ENCODE results near the gene ABCE1. TPM values are rescaled to one million over a fixed set of nuclear protein-coding genes. Genes with fewer than 3 reads are reported as not detected.

Gene ABCE1
- total RNA-seq, 4 donors from 2014 or later, result 53.5 to 78.0 (median 64.7) TPM

DNA sequence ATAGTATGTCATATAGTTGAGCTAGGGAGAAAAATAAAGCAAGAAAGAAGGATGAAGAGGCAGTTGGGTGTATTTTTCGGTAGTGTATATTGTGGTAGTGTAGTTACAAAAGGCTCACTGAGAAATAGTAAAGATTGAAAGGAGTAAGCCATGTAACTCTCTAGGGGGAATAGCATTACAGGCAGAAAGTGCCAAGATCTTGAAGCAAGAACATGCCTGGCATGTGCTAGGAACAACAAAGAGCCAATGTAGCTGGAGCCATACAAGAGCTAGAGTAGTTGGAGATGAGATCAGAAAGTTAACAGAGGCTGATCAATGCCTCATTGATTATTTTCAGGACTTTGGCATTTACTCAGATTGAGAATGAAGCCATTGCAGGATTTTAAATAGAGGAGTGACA, 3.0 kb downstream of the ABCE1 start:
- no peak for TF ChIP-seq EP300 (IDR thresholded peaks at IDR 0.05)
- TF ChIP-seq, protein P1, sequence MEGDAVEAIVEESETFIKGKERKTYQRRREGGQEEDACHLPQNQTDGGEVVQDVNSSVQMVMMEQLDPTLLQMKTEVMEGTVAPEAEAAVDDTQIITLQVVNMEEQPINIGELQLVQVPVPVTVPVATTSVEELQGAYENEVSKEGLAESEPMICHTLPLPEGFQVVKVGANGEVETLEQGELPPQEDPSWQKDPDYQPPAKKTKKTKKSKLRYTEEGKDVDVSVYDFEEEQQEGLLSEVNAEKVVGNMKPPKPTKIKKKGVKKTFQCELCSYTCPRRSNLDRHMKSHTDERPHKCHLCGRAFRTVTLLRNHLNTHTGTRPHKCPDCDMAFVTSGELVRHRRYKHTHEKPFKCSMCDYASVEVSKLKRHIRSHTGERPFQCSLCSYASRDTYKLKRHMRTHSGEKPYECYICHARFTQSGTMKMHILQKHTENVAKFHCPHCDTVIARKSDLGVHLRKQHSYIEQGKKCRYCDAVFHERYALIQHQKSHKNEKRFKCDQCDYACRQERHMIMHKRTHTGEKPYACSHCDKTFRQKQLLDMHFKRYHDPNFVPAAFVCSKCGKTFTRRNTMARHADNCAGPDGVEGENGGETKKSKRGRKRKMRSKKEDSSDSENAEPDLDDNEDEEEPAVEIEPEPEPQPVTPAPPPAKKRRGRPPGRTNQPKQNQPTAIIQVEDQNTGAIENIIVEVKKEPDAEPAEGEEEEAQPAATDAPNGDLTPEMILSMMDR (IDR thresholded peaks at IDR 0.05), result no peak
- no peak for TF ChIP-seq POLR2A (IDR thresholded peaks at IDR 0.05)
- H3K4me1 ChIP-seq, result peaks cover 0 to 68% (median 38%) of the 10 kb centered on the region in 4 donors
- H3K36me3 ChIP-seq, result peaks cover 0 to 18% (median 0%) of the 10 kb centered on the region in 3 donors
- H3K27me3 ChIP-seq, result no peaks in the 10 kb centered on the region
- H3K9me3 ChIP-seq, result no peaks in the 10 kb centered on the region
- H3K4me3 ChIP-seq, result no peak overlapping the region
- 76 to 84% methylated on average over 1 of the region's 1 CpG for WGBS, 2 donors
- H3K27ac ChIP-seq, result no peak overlapping the region
- no peak for DNase-seq (ENCODE audit: low spot score in 2 of 2)

DNA sequence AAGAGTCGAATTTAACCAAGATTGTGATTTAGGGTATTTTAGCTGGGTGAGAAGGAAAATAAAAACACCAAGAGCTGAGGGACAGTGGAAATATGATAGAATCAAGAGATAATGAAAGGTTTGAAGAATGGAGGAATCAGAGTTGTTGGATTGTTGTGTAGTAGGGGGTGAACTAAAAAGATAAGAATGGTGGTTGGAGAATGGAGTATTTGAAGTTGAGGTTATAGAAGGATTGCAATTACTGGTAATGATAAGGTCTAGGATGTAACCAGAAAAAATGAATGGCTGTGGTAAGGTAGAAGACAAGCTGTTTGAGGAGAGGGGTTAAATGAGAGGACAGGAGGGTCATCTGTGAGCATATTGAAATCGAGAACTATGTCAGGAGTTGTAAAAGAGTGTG, 4.5 kb downstream of the ABCE1 start:
- Histone ChIP-seq H3K27ac (no peak overlapping the region), H3K9me3 (no peaks in the 10 kb centered on the region), H3K4me1 (peaks cover 0 to 53% (median 27%) of the 10 kb centered on the region in 4 donors), H3K4me3 (no peak overlapping the region), H3K27me3 (no peaks in the 10 kb centered on the region), H3K36me3 (peaks cover 0 to 32% (median 0%) of the 10 kb centered on the region in 3 donors)
- 80 to 90% methylated on average over 2 of the region's 2 CpGs for WGBS, 2 donors
- DNase-seq (ENCODE audit: low spot score in 2 of 2), result no peak
- TF ChIP-seq POLR2A (IDR thresholded peaks at IDR 0.05), result no peak
- TF ChIP-seq, protein P1 (IDR thresholded peaks at IDR 0.05), result no peak
- TF ChIP-seq EP300 (IDR thresholded peaks at IDR 0.05), result no peak

DNA sequence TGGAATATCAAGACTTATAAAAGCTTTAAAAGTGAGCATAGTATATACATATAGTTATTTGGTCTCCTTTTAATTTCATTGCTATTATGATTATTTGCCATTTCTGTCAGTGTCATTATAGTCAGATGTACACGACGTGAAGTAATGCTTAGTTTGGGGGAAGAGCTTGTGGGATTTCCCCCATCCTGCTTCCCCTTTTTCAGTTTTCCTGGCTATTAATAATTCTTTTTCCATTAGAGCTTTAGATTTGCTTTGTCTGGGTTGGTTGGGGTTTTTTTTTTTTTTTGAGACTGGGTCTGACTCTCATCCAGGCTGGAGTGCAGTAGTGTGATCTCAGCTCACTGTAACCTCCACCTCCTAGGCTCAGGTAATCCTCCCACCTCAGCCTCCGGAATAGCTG, 5.4 kb downstream of the ABCE1 start:
- Histone ChIP-seq H3K27me3 (no peaks in the 10 kb centered on the region), H3K9me3 (no peaks in the 10 kb centered on the region), H3K36me3 (peaks cover 0 to 41% (median 0%) of the 10 kb centered on the region in 3 donors), H3K27ac (no peak overlapping the region), H3K4me1 (peaks cover 0 to 53% (median 27%) of the 10 kb centered on the region in 4 donors), H3K4me3 (no peak overlapping the region)
- TF ChIP-seq EP300 (IDR thresholded peaks at IDR 0.05), result no peak
- TF ChIP-seq, protein P1 (IDR thresholded peaks at IDR 0.05), result no peak
- TF ChIP-seq POLR2A (IDR thresholded peaks at IDR 0.05), result no peak
- WGBS, 2 donors, result 76 to 81% methylated on average over 3 of the region's 3 CpGs
- no peak for DNase-seq (ENCODE audit: low spot score in 2 of 2)

DNA sequence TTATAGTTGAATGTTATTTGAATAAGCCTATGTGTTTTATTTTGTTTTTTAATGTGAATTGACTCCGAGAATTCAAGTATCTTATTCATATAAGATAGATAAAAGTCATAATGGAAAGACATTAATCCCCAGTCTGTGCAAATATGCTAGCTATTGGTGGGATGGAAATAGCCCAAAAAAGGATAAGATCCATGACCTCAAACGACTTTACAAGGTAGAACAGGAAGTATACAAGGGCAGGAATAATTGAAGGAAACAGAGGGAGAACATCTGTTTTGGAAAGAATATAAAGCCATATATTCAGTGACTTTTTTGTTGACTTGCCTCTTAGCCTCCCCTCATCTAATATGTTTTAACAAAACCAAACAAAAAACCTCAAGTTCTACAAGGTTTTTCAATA, 9.0 kb downstream of the ABCE1 start:
- WGBS, 2 donors, result 50 to 58% methylated on average over 2 of the region's 2 CpGs
- Histone ChIP-seq H3K36me3 (peaks cover 0 to 75% (median 7%) of the 10 kb centered on the region in 3 donors), H3K27ac (no peak overlapping the region), H3K9me3 (no peaks in the 10 kb centered on the region), H3K27me3 (no peaks in the 10 kb centered on the region), H3K4me1 (peaks cover 0 to 21% (median under 1%) of the 10 kb centered on the region in 4 donors), H3K4me3 (no peak overlapping the region)
- no peak for DNase-seq (ENCODE audit: low spot score in 2 of 2)
- TF ChIP-seq POLR2A (IDR thresholded peaks at IDR 0.05) (no peak), EP300 (IDR thresholded peaks at IDR 0.05) (no peak)
- TF ChIP-seq, protein P1 (IDR thresholded peaks at IDR 0.05), result no peak

DNA sequence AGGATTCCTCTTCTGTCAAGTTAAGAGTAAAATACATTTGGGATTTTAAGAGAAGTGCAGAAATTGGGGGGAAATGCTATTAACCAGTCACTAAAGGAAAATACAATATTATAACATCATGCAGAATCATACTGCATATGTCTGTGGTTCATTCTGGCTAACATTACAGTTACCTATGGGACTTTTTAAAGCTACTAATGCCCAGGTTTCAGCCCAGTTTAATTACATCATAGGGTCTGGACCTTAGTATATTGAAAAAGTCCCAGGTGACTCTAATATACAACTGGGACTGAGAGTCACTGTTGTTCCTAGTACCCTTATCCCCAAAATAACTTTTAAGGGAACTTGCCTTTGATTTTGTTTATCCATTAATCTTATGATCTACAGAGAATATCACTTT, 10.0 kb downstream of the ABCE1 start:
- DNase-seq (ENCODE audit: low spot score in 2 of 2), result no peak
- peaks cover 0 to 86% (median 14%) of the 10 kb centered on the region in 3 donors for H3K36me3 ChIP-seq
- TF ChIP-seq EP300 (IDR thresholded peaks at IDR 0.05), result no peak
- TF ChIP-seq, protein P1 (IDR thresholded peaks at IDR 0.05), result no peak
- TF ChIP-seq POLR2A (IDR thresholded peaks at IDR 0.05), result no peak

More for the DNA sequence above, 10.0 kb downstream of the ABCE1 start:
- H3K27me3 ChIP-seq, result no peaks in the 10 kb centered on the region
- peaks cover 0 to 13% (median 0%) of the 10 kb centered on the region in 4 donors for H3K4me1 ChIP-seq
- no peak overlapping the region for H3K4me3 ChIP-seq
- H3K9me3 ChIP-seq, result no peaks in the 10 kb centered on the region
- no peak overlapping the region for H3K27ac ChIP-seq

Data from tibial nerve (tissue), 4 donors.